ENCODE results near the gene PLEKHO2. TPM values are rescaled to one million over a fixed set of nuclear protein-coding genes. Genes with fewer than 3 reads are reported as not detected.

PLEKHO2 gene
- total and polyA plus RNA-seq, 2 experiments from 2014 or later: 30.7 to 35.3 TPM

- H3K79me2 ChIP-seq (ENCODE audit: insufficient read depth): peaks cover 51% of the 10 kb centered on the region
- H4K20me1 ChIP-seq (ENCODE audit: insufficient read depth): no peaks in the 10 kb centered on the region
- H3K4me2 ChIP-seq (ENCODE audit: unreplicated experiment): no peak overlapping the region
- DNase-seq: no peak
- no peak overlapping the region for H3K4me3 ChIP-seq
- H2AFZ ChIP-seq: no peak overlapping the region
- H3K9me3 ChIP-seq (ENCODE audit: low read depth): no peaks in the 10 kb centered on the region
- no peaks in the 10 kb centered on the region for H3K27me3 ChIP-seq (replicated peaks; ENCODE audit: insufficient read depth)
- peaks cover 31% of the 10 kb centered on the region for H3K4me1 ChIP-seq (ENCODE audit: insufficient read depth)
- no peaks in the 10 kb centered on the region for H3K9me2 ChIP-seq (ENCODE audit: insufficient read depth)
- H3K9ac ChIP-seq: no peak overlapping the region
- peaks cover 15% of the 10 kb centered on the region; the same call in 1 of the 2 replicates for H3F3A ChIP-seq (ENCODE audit: insufficient read depth)
- no peak for TF ChIP-seq EZH2 (IDR thresholded peaks at IDR 0.05; ENCODE audit: insufficient read depth, poor library complexity, severe bottlenecking)
- no peak for TF ChIP-seq EZH2phosphoT487 (IDR thresholded peaks at IDR 0.05; ENCODE audit: insufficient read depth, low read depth)
- H3K27ac ChIP-seq: no peak overlapping the region
- in situ Hi-C loops (cut with MboI): no loop called here
- H3K36me3 ChIP-seq (ENCODE audit: low read depth): peaks cover 14% of the 10 kb centered on the region; the same call in 1 of the 2 replicates
- WGBS, 2 experiments (ENCODE audit: low coverage in 1 of 2, low lambda C conversion rate in 2 of 2, missing lambda C conversion rate in 2 of 2): 92 to 96% methylated on average over 1 of the region's 1 CpG
These were observed 20.7 kb downstream of the PLEKHO2 start for GRCh38 chr15:64862408-64862807.

DNA sequence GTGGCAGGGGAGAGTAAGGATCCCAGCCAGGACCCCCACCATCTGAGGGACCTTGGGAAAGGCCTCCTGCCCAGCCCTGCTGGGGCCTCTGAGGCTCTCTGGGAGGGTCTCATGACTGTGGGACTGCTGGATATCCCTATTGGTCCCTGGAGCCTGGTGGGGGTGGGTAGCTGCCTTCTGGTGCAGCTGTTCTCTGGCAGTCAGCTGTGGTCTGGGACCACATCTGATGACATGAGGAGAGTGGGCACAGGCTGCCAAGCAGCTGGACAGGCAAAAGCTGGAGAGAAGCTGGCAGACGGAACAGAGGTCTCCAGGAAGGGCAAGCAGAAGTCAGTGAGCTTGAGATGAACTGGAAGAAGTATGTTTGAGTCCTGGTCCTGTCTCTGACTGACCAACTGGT, 22.4 kb downstream of the PLEKHO2 start:
- H3K27ac ChIP-seq: no peak overlapping the region
- no peaks in the 10 kb centered on the region for H3F3A ChIP-seq (ENCODE audit: insufficient read depth)
- peaks cover 11% of the 10 kb centered on the region; the same call in 1 of the 2 replicates for H3K36me3 ChIP-seq (ENCODE audit: low read depth)
- no peaks in the 10 kb centered on the region for H3K27me3 ChIP-seq (replicated peaks; ENCODE audit: insufficient read depth)
- TF ChIP-seq EZH2 (IDR thresholded peaks at IDR 0.05; ENCODE audit: insufficient read depth, poor library complexity, severe bottlenecking) (no peak), EZH2phosphoT487 (IDR thresholded peaks at IDR 0.05; ENCODE audit: insufficient read depth, low read depth) (no peak)
- H3K4me1 ChIP-seq (ENCODE audit: insufficient read depth): peaks cover 14% of the 10 kb centered on the region
- no peaks in the 10 kb centered on the region for H4K20me1 ChIP-seq (ENCODE audit: insufficient read depth)
- in situ Hi-C loops (cut with MboI): no loop called here
- no peak overlapping the region for H3K9ac ChIP-seq
- no peaks in the 10 kb centered on the region for H3K9me3 ChIP-seq (ENCODE audit: low read depth)
- no peak overlapping the region for H2AFZ ChIP-seq
- H3K4me2 ChIP-seq (ENCODE audit: unreplicated experiment): no peak overlapping the region
- H3K9me2 ChIP-seq (ENCODE audit: insufficient read depth): no peaks in the 10 kb centered on the region
- H3K79me2 ChIP-seq (ENCODE audit: insufficient read depth): peaks cover 34% of the 10 kb centered on the region
- WGBS, 2 experiments (ENCODE audit: low coverage in 1 of 2, low lambda C conversion rate in 2 of 2, missing lambda C conversion rate in 2 of 2): 87 to 100% methylated on average over 1 of the region's 1 CpG
- no peak for DNase-seq
- H3K4me3 ChIP-seq: no peak overlapping the region

- no peak overlapping the region for H2AFZ ChIP-seq
- no peak for DNase-seq
- H3F3A ChIP-seq (ENCODE audit: insufficient read depth): 0 out of 2 replicates have a peak, but pooled peaks cover 7% of the 10 kb centered on the region
- in situ Hi-C loops (cut with MboI): no loop called here
- no peaks in the 10 kb centered on the region for H3K9me3 ChIP-seq (ENCODE audit: low read depth)
- no peak overlapping the region for H3K4me3 ChIP-seq
- H3K9ac ChIP-seq: no peak overlapping the region
- H3K4me1 ChIP-seq (ENCODE audit: insufficient read depth): peaks cover 13% of the 10 kb centered on the region
- no peak overlapping the region for H3K4me2 ChIP-seq (ENCODE audit: unreplicated experiment)
- H3K36me3 ChIP-seq (ENCODE audit: low read depth): no peaks in the 10 kb centered on the region; the same call in 1 of the 2 replicates
- H3K9me2 ChIP-seq (ENCODE audit: insufficient read depth): no peaks in the 10 kb centered on the region
- no peaks in the 10 kb centered on the region for H3K27me3 ChIP-seq (replicated peaks; ENCODE audit: insufficient read depth)
- peak overlapping the region; percentile 46 for H3K27ac ChIP-seq
- no peak for TF ChIP-seq EZH2phosphoT487 (IDR thresholded peaks at IDR 0.05; ENCODE audit: insufficient read depth, low read depth)
- TF ChIP-seq EZH2 (IDR thresholded peaks at IDR 0.05; ENCODE audit: insufficient read depth, poor library complexity, severe bottlenecking): no peak
- peaks cover 21% of the 10 kb centered on the region for H3K79me2 ChIP-seq (ENCODE audit: insufficient read depth)
- WGBS, 2 experiments (ENCODE audit: low coverage in 1 of 2, low lambda C conversion rate in 2 of 2, missing lambda C conversion rate in 2 of 2): 91 to 92% methylated on average over 11 to 12 of the region's 12 CpGs
- no peaks in the 10 kb centered on the region for H4K20me1 ChIP-seq (ENCODE audit: insufficient read depth)
These were observed 23.6 kb downstream of the PLEKHO2 start for GRCh38 chr15:64865126-64865997.

GRCh38 chr15:64865998-64866520, 24.3 kb downstream of the PLEKHO2 start:
- no peaks in the 10 kb centered on the region for H3K27me3 ChIP-seq (replicated peaks; ENCODE audit: insufficient read depth)
- H4K20me1 ChIP-seq (ENCODE audit: insufficient read depth): no peaks in the 10 kb centered on the region
- no peak overlapping the region for H3K4me3 ChIP-seq
- in situ Hi-C loops (cut with MboI): no loop called here
- 0 out of 2 replicates have a peak, but pooled peaks cover 7% of the 10 kb centered on the region for H3F3A ChIP-seq (ENCODE audit: insufficient read depth)
- H3K36me3 ChIP-seq (ENCODE audit: low read depth): no peaks in the 10 kb centered on the region; the same call in 1 of the 2 replicates
- no peaks in the 10 kb centered on the region for H3K9me3 ChIP-seq (ENCODE audit: low read depth)
- no peaks in the 10 kb centered on the region for H3K9me2 ChIP-seq (ENCODE audit: insufficient read depth)
- TF ChIP-seq EZH2phosphoT487 (IDR thresholded peaks at IDR 0.05; ENCODE audit: insufficient read depth, low read depth) (no peak), EZH2 (IDR thresholded peaks at IDR 0.05; ENCODE audit: insufficient read depth, poor library complexity, severe bottlenecking) (no peak)
- peak overlapping the region; percentile 46 for H3K27ac ChIP-seq
- 35 to 55% methylated on average over 4 to 6 of the region's 6 CpGs for WGBS, 2 experiments (ENCODE audit: low coverage in 1 of 2, low lambda C conversion rate in 2 of 2, missing lambda C conversion rate in 2 of 2)
- H3K4me2 ChIP-seq (ENCODE audit: unreplicated experiment): peak overlapping the region; percentile 4
- peaks cover 14% of the 10 kb centered on the region for H3K79me2 ChIP-seq (ENCODE audit: insufficient read depth)
- peaks cover 13% of the 10 kb centered on the region for H3K4me1 ChIP-seq (ENCODE audit: insufficient read depth)
- DNase-seq: peak; percentile 69
- H2AFZ ChIP-seq: no peak overlapping the region
- peak overlapping the region; percentile 18; the same call in 1 of the 2 replicates for H3K9ac ChIP-seq
